NT2/D1 (cell line): ENCODE data around the gene EIF4E2.

ENCODE experiments used
- DNase-seq: peaks from one replicate; pipeline ENCODE4 v3.0.0-alpha.2; 2011; ENCODE audit warnings: low read depth, low spot score
- H3K27me3 ChIP-seq: 2 replicates; pipeline ENCODE4 v1.6.0; 2011; ENCODE audit warnings: mild to moderate bottlenecking; ENCODE audit not compliant: insufficient read length, insufficient read depth
- H3K36me3 ChIP-seq: 2 replicates; pipeline ENCODE4 v1.6.1; 2011; ENCODE audit warnings: mild to moderate bottlenecking, low read length, mixed read lengths; ENCODE audit not compliant: insufficient read depth, insufficient read length
- H3K4me1 ChIP-seq: 2 replicates; pipeline ENCODE4 v1.5.1; 2011; ENCODE audit not compliant: insufficient read depth, insufficient read length
- H3K4me3 ChIP-seq: 2 replicates; pipeline ENCODE4 v1.5.1; 2011; ENCODE audit warnings: low read depth; ENCODE audit not compliant: insufficient read length
- H3K9ac ChIP-seq: 2 replicates; pipeline ENCODE4 v1.6.0; 2011; ENCODE audit warnings: low read depth; ENCODE audit not compliant: insufficient read length
- H3K9me3 ChIP-seq: 2 replicates; pipeline ENCODE4 v1.5.1; 2011; ENCODE audit warnings: mild to moderate bottlenecking, low read length; ENCODE audit not compliant: insufficient read depth
- SUZ12 ChIP-seq: IDR thresholded peaks from 2 replicates; pipeline ENCODE4 v1.6.1; 2011; ENCODE audit not compliant: insufficient read length, insufficient read depth; ENCODE audit errors: extremely low read depth
- YY1 ChIP-seq: IDR thresholded peaks from 2 replicates; pipeline ENCODE4 v1.6.1; 2011; ENCODE audit not compliant: insufficient read length, insufficient read depth
- ZNF274 ChIP-seq: IDR thresholded peaks from 2 replicates; pipeline ENCODE4 v1.6.1; 2011; ENCODE audit warnings: mild to moderate bottlenecking, low read depth, low read length

The EIF4E2 gene

DNA sequence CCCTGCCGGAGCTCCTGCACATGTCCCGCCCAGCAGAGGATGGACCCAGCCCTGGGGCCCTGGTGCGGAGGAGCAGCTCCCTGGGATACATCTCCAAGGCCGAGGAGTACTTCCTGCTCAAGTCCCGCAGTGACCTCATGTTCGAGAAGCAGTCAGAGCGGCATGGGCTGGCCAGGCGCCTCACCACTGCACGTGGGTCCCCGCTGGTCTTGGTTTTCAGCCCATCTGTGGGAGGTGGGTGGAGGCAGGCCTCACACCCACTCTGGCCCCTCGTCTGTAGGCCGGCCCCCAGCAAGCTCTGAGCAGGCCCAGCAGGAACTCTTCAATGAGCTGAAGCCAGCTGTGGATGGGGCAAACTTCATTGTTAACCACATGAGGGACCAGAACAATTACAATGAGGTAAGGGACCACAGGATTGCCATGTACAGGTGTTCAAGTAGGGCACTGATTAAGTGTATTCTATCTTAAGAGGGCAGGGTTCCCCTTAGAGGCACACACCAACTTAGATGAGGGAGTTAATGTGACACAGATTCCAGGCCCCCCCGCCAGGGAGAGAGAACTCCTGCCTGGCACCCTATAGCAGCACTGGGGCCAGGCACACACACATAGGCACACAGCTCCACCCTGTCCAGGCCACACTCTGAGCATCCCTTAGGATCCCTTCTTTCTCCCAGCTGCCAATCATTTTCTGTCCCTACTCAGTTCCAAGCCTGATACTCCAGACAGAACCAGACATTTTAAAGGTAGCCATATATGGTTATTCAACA lies 16.4 kb upstream of the EIF4E2 start:
- Histone ChIP-seq H3K4me1 (peaks cover 10% of the 10 kb centered on the region), H3K36me3 (no peaks in the 10 kb centered on the region)

DNA sequence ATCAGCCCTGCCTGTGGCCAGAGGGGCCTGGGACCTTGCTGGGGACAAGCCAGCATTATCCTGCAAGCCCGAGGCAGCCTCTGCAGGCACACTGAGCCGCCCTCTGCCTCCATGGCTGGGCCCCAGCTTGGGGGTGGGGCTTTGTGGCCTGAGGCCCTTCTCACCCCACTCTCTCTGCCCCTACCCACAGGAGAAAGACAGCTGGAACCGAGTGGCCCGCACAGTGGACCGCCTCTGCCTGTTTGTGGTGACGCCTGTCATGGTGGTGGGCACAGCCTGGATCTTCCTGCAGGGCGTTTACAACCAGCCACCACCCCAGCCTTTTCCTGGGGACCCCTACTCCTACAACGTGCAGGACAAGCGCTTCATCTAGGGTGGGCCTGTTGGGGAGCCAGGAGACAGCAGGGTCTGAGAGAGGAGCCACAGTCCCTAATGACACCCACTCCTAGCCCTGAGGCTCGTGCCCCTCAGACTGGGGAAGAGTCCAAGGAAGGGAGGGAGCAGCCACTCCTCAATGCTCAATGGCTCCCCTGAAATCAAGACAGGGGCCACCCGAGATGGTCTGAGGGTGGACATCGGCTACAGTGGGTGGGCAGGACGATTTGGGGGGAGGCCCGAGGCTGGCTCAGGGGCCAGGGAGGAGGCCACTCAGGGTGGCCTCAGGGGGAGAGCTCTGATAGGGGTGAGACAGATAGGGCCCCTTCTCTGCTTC lies 15.4 kb upstream of the EIF4E2 start:
- Histone ChIP-seq H3K9ac (peak overlapping the region; percentile 43), H3K4me1 (peaks cover 17% of the 10 kb centered on the region), H3K36me3 (no peaks in the 10 kb centered on the region), H3K27me3 (peaks cover 2% of the 10 kb centered on the region), H3K4me3 (no peak overlapping the region), H3K9me3 (peaks cover 10% of the 10 kb centered on the region; the same call in 1 of the 2 replicates)
- no peak for DNase-seq
- TF ChIP-seq YY1, result no peak
- TF ChIP-seq ZNF274, result no peak
- TF ChIP-seq SUZ12, result no peak

More for the DNA sequence above, 16.4 kb upstream of the EIF4E2 start:
- Histone ChIP-seq H3K27me3 (peaks cover 4% of the 10 kb centered on the region), H3K9me3 (peaks cover 10% of the 10 kb centered on the region; the same call in 1 of the 2 replicates), H3K9ac (no peak overlapping the region), H3K4me3 (no peak overlapping the region)
- DNase-seq, result no peak
- no peak for TF ChIP-seq ZNF274
- no peak for TF ChIP-seq SUZ12
- TF ChIP-seq YY1, result no peak

DNA sequence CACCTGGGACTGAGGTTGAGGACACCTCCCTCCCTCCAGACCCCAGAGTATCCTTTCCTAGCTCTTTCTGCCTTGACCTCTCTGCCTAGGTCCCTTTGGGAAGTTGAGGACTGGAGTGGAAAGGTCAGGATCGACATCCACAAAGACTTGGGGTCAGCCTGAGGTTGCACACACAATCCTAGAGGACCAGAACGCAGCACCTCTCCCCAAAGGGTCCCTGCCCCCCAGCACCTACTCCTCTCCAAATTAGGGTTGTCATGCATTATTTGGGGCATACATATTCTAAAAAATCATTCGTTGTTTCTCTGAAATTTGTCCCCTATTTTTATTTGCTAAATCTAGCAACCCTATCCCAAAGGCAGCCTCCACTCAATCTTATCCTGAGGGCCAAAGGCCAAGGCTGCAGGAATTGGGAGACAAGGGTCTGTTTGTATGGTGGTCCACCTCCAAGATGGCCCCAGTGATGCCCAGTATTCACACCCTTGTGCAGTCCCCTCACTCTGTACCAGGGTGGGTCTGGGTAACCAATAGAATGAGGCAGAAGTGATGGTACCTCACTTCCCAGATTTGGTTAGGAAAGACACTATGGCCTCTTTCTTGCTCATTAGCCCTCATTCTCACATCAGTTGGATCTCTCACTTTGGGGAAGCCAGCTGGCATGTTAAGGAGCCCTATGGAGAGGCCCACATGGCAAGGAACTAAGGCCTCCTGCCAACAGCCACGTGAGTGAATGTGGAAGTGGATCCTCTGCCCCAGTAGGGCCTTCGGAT lies 14.5 kb upstream of the EIF4E2 start:
- Histone ChIP-seq H3K9me3 (peaks cover 10% of the 10 kb centered on the region; the same call in 1 of the 2 replicates), H3K4me1 (peaks cover 20% of the 10 kb centered on the region), H3K9ac (no peak overlapping the region), H3K4me3 (no peak overlapping the region), H3K27me3 (no peaks in the 10 kb centered on the region), H3K36me3 (no peaks in the 10 kb centered on the region)
- TF ChIP-seq SUZ12, result no peak
- TF ChIP-seq YY1, result no peak
- no peak for TF ChIP-seq ZNF274
- no peak for DNase-seq

GRCh38 chr2:232537079-232537478 lies 13.4 kb upstream of the EIF4E2 start:
- no peaks in the 10 kb centered on the region for H3K27me3 ChIP-seq
- TF ChIP-seq SUZ12, result no peak
- no peak for TF ChIP-seq YY1
- TF ChIP-seq ZNF274, result no peak
- H3K9ac ChIP-seq, result no peak overlapping the region
- peaks cover 20% of the 10 kb centered on the region for H3K4me1 ChIP-seq
- H3K9me3 ChIP-seq, result peaks cover 10% of the 10 kb centered on the region; the same call in 1 of the 2 replicates
- H3K4me3 ChIP-seq, result no peak overlapping the region
- DNase-seq, result no peak
- no peaks in the 10 kb centered on the region for H3K36me3 ChIP-seq

GRCh38 chr2:232537499-232537898 lies 13.0 kb upstream of the EIF4E2 start:
- H3K9ac ChIP-seq, result no peak overlapping the region
- H3K4me3 ChIP-seq, result no peak overlapping the region
- peaks cover 20% of the 10 kb centered on the region for H3K4me1 ChIP-seq
- no peak for DNase-seq
- H3K36me3 ChIP-seq, result no peaks in the 10 kb centered on the region
- no peak for TF ChIP-seq ZNF274
- no peak for TF ChIP-seq SUZ12
- TF ChIP-seq YY1, result no peak
- H3K9me3 ChIP-seq, result peaks cover 10% of the 10 kb centered on the region; the same call in 1 of the 2 replicates
- no peaks in the 10 kb centered on the region for H3K27me3 ChIP-seq

GRCh38 chr2:232538671-232539070 lies 11.8 kb upstream of the EIF4E2 start:
- DNase-seq, result no peak

More at GRCh38 chr2:232538671-232539070, 11.8 kb upstream of the EIF4E2 start:
- peaks cover 6% of the 10 kb centered on the region for H3K36me3 ChIP-seq
- TF ChIP-seq ZNF274 (no peak), YY1 (no peak), SUZ12 (no peak)
- peaks cover 20% of the 10 kb centered on the region for H3K4me1 ChIP-seq
- no peak overlapping the region for H3K4me3 ChIP-seq
- no peaks in the 10 kb centered on the region for H3K27me3 ChIP-seq
- H3K9me3 ChIP-seq, result peaks cover 10% of the 10 kb centered on the region; the same call in 1 of the 2 replicates
- no peak overlapping the region for H3K9ac ChIP-seq
